Neural cell (in vitro differentiated cells): ENCODE measurements around the gene MC1R. TPM values are rescaled to one million over a fixed set of nuclear protein-coding genes. Genes with fewer than 3 reads are reported as not detected.
A peak's percentile ranks its signal among the peaks of the same experiment; 100 is the strongest.

Experiments
- H2AFZ ChIP-seq: fragments of 200-600, 300-800 bp; sonication (generic), shearing (Covaris generic); 2 replicates; pipeline ENCODE4 v1.6.0; 2014; ENCODE audit warnings: low read depth, mild to moderate bottlenecking, antibody characterized with exemption, low read length, moderate library complexity
- H3F3A ChIP-seq: fragments of 200-600 bp; shearing (Covaris generic); 2 replicates; pipeline ENCODE4 v1.6.1; 2016; ENCODE audit warnings: mild to moderate bottlenecking, moderate library complexity, mixed read lengths, antibody characterized with exemption, low read length; ENCODE audit not compliant: insufficient read depth, poor library complexity, severe bottlenecking
- H3K27ac ChIP-seq: fragments of 200-600, 300-800 bp; sonication (generic), shearing (Covaris generic); 2 replicates; pipeline ENCODE4 v1.5.1; 2014; ENCODE audit warnings: mild to moderate bottlenecking, low read length, moderate library complexity
- H3K27me3 ChIP-seq: fragments of 300-800, 200-600 bp; sonication (generic), shearing (Covaris generic); 2 replicates; pipeline ENCODE4 v1.6.0; 2014; ENCODE audit warnings: mild to moderate bottlenecking, low read depth, low read length, moderate library complexity; ENCODE audit not compliant: insufficient read depth
- H3K36me3 ChIP-seq: fragments of 300-800, 200-600 bp; sonication (generic), shearing (Covaris generic); 2 replicates; pipeline ENCODE4 v1.5.1; 2014; ENCODE audit warnings: mild to moderate bottlenecking, antibody characterized with exemption, low read length, moderate library complexity; ENCODE audit not compliant: insufficient read depth
- H3K4me2 ChIP-seq: fragments of 300-800, 200-600 bp; sonication (generic), shearing (Covaris generic); 2 replicates; pipeline ENCODE4 v1.6.0; 2014; ENCODE audit warnings: mild to moderate bottlenecking, low read length
- H3K4me3 ChIP-seq: fragments of 300-800, 200-600 bp; sonication (generic), shearing (Covaris generic); 2 replicates; pipeline ENCODE4 v1.5.1; 2014; ENCODE audit warnings: mild to moderate bottlenecking, low read length, moderate library complexity
- H3K79me2 ChIP-seq: fragments of 200-600 bp; shearing (Covaris generic); replicated peaks from 2 replicates; pipeline ENCODE4 v1.6.0; 2014; ENCODE audit warnings: mild to moderate bottlenecking, low read length, moderate library complexity; ENCODE audit not compliant: insufficient read depth
- H3K9ac ChIP-seq: fragments of 300-800, 200-600 bp; sonication (generic), shearing (Covaris generic); 2 replicates; pipeline ENCODE4 v1.6.1; 2016; ENCODE audit warnings: mild to moderate bottlenecking, low read length, mixed read lengths
- H3K9me2 ChIP-seq: fragments of 200-600 bp; shearing (Covaris generic); 2 replicates; pipeline ENCODE4 v1.6.1; 2016; ENCODE audit warnings: mild to moderate bottlenecking, low read length, mixed read lengths; ENCODE audit not compliant: insufficient read depth
- H3K9me3 ChIP-seq: fragments of 200-600, 300-800 bp; sonication (generic), shearing (Covaris generic); 2 replicates; pipeline ENCODE4 v1.6.1; 2016; ENCODE audit warnings: mild to moderate bottlenecking, mixed run types, low read length, moderate library complexity, mixed read lengths
- H4K20me1 ChIP-seq: fragments of 200-600 bp; shearing (Covaris generic); 2 replicates; pipeline ENCODE4 v1.6.1; 2016; ENCODE audit warnings: mild to moderate bottlenecking, mixed run types; ENCODE audit not compliant: insufficient read depth
- CTCF ChIP-seq: fragments of 450-650 bp; IDR thresholded peaks from 2 replicates; pipeline ENCODE4 v1.5.1; 2014; ENCODE audit warnings: antibody characterized with exemption, mild to moderate bottlenecking, moderate library complexity; ENCODE audit not compliant: poor library complexity, severe bottlenecking
- EP300 ChIP-seq: fragments of 450-650 bp; conservative IDR thresholded peaks from 2 replicates; pipeline ENCODE4 v1.6.1; 2014; ENCODE audit warnings: antibody characterized with exemption, mild to moderate bottlenecking, moderate library complexity; ENCODE audit not compliant: poor library complexity, severe bottlenecking
- EZH2 ChIP-seq: fragments of 200-600, 300-800 bp; shearing (Covaris generic), sonication (generic); IDR thresholded peaks from 2 replicates; pipeline ENCODE4 v1.6.1; 2014; ENCODE audit warnings: antibody characterized with exemption, low read length, borderline replicate concordance, mild to moderate bottlenecking; ENCODE audit not compliant: insufficient read depth, poor library complexity, severe bottlenecking
- MXI1 ChIP-seq: fragments of 450-650 bp; conservative IDR thresholded peaks from 2 replicates; pipeline ENCODE4 v1.6.1; 2014; ENCODE audit warnings: antibody characterized with exemption, mild to moderate bottlenecking; ENCODE audit not compliant: poor library complexity, severe bottlenecking
- POLR2AphosphoS5 ChIP-seq: IDR thresholded peaks from 2 replicates; pipeline ENCODE4 v1.6.1; 2012
- RAD21 ChIP-seq: fragments of 450-650 bp; conservative IDR thresholded peaks from 2 replicates; pipeline ENCODE4 v1.6.1; 2014; ENCODE audit warnings: antibody characterized with exemption, mild to moderate bottlenecking, moderate library complexity
- REST ChIP-seq: IDR thresholded peaks from 2 replicates; pipeline ENCODE4 v1.6.1; 2012; ENCODE audit warnings: borderline replicate concordance
- SMC3 ChIP-seq: fragments of 450-650 bp; conservative IDR thresholded peaks from 2 replicates; pipeline ENCODE4 v1.6.1; 2014; ENCODE audit warnings: antibody characterized with exemption, mild to moderate bottlenecking, moderate library complexity; ENCODE audit not compliant: poor library complexity
- TAF1 ChIP-seq: IDR thresholded peaks from 2 replicates; pipeline ENCODE4 v1.6.1; 2012; ENCODE audit warnings: low read depth
- polyA plus RNA-seq: library from polyadenylated mRNA; depleted of rRNA; stranded (reverse); fragments of >200 nt; gene quantifications from 2 replicates; pipeline ENCODE4 v1.2.3, GENCODE V29; 2014

MC1R gene
- polyA plus RNA-seq, 1 donor from 2014 or later = 21.3 TPM

DNA sequence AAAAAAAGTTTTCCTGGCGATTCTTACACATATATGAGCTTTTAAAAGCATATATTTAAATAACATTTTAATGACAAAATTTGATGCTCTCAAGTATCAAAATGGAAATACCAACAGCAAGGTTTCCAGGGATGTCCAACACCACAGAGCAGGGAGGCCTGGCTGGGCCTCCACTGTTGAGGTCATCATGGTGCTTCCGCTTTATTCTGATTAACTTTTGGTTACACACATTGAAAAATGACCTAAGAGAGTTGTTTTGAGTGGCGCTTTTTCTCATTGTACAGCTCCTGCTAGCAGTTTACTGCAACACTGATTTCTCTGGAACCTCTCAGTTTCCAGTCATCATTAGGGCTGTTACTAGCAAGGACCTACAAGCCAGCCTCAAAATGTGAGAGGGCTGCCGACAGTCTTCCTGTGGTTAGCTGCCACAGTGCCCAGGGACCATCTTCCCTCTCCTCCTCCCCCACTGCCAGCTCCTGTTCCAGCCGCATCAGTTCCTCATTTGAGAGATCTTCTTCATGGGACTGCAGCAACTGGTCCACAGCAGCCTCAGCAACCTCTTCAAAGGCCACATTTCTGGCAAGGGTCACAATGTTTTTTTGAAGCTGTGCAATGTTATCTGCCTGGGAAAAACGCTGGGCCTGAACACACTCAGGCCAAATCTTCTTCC, 51.2 kb downstream of the MC1R start:
- H3K4me2 ChIP-seq = no peak overlapping the region

More for the DNA sequence above, 51.2 kb downstream of the MC1R start:
- Histone ChIP-seq H3K36me3 (peaks cover 7% of the 10 kb centered on the region), H3K27ac (no peak overlapping the region), H4K20me1 (no peaks in the 10 kb centered on the region), H3K79me2 (peaks cover 23% of the 10 kb centered on the region), H2AFZ (no peak overlapping the region), H3F3A (no peaks in the 10 kb centered on the region), H3K27me3 (no peaks in the 10 kb centered on the region), H3K9me3 (no peaks in the 10 kb centered on the region), H3K4me3 (peak overlapping the region; percentile 13), H3K9me2 (no peaks in the 10 kb centered on the region), H3K9ac (no peak overlapping the region)
- TF ChIP-seq REST = no peak
- TF ChIP-seq CTCF = no peak
- TF ChIP-seq RAD21 = no peak
- no peak for TF ChIP-seq MXI1
- TF ChIP-seq TAF1 = no peak
- no peak for TF ChIP-seq EP300
- TF ChIP-seq EZH2 = no peak
- no peak for TF ChIP-seq POLR2AphosphoS5
- TF ChIP-seq SMC3 = no peak

Other genes starting within 250 kb of the MC1R start
- gene CDK10, start 232.2 kb upstream of the MC1R start, polyA plus RNA-seq = 126 and 161 TPM in 2 replicates
- 39.1 and 42.3 TPM in 2 replicates for gene SPATA2L, start 217.2 kb upstream of the MC1R start, polyA plus RNA-seq
- gene VPS9D1, start 198.0 kb upstream of the MC1R start, polyA plus RNA-seq = 29.9 and 37.2 TPM in 2 replicates
- 31.8 and 35.4 TPM in 2 replicates for gene ZNF276, start 197.3 kb upstream of the MC1R start, polyA plus RNA-seq
- gene FANCA, start 102.2 kb upstream of the MC1R start, polyA plus RNA-seq = 10.2 and 13.3 TPM in 2 replicates
- gene SPIRE2, start 90.4 kb upstream of the MC1R start, polyA plus RNA-seq = 45.0 and 54.1 TPM in 2 replicates
- 200 and 240 TPM in 2 replicates for gene TCF25, start 45.3 kb upstream of the MC1R start, polyA plus RNA-seq
- gene TUBB3, start 4.5 kb downstream of the MC1R start, polyA plus RNA-seq = 2,442 and 2,885 TPM in 2 replicates
- gene DEF8, start 29.9 kb downstream of the MC1R start, polyA plus RNA-seq = 212 and 213 TPM in 2 replicates
- 15.4 and 18.4 TPM in 2 replicates for gene DBNDD1, start 100.6 kb downstream of the MC1R start, polyA plus RNA-seq
- gene PRDM7, start 158.5 kb downstream of the MC1R start, polyA plus RNA-seq = not detected in 2 replicates